MM.1S (cell line): Measurements from ENCODE around the gene NR1I2.

Experiments used
- CTCF ChIP-seq: fragments of 300-600 bp; sonication (generic); IDR thresholded peaks from 2 replicates; pipeline ENCODE4 v1.5.1; 2016; ENCODE audit warnings: antibody characterized with exemption, low read length, mixed read lengths
- EZH2 ChIP-seq: fragments of 300-600 bp; sonication (generic); optimal IDR thresholded peaks from 2 replicates; pipeline ENCODE3; 2017; ENCODE audit warnings: low read depth, mild to moderate bottlenecking, antibody characterized with exemption, low read length, mixed read lengths
- EZH2phosphoT487 ChIP-seq: fragments of 300-600 bp; sonication (generic); IDR thresholded peaks from 2 replicates; pipeline ENCODE4 v1.6.1; 2018; ENCODE audit warnings: antibody characterized with exemption, low read length

DNA sequence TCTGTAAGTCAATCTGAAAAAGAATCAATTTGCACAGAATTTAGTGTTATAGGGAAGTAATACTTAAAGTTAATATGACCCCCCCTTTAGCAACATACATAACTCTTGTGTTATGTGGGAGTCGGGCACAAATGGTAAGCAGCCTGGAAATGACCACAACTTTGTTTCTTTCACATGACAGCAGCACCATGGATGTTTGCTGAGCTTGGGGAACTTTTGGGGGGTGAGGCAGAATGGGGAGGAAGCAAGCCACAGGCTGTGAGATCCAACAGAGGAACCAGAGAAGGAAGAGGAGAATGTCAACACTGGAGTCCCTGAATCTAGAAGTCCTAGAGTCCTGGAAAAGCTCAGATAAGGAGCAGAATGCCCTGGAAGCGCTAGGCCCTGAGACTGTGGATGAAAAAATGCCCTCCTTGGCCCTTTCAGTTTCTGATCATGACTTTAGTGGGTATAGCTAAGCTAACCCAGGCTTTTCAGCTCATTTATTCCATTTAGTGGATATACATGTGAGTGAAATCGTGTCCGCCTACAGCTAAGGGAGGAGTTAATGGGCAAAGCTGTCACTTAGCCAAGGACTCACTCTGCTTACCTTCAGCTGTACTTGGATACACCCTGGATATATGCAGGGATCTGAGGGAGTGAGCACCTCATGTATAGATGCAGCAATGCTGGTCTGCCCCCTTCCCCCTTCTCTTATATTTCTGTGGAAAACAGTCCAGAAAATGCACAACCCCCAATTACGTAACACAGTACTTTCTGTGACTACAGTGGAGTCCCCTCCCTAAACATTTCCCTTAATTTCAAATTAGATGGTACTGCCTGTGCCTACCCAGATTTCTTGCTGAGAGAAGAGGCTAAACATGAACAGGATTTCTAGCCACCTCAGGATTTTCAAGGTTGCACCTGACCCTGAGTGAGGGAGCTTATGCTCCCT is 40.0 kb upstream of the NR1I2 start:
- TF ChIP-seq EZH2 = no peak
- TF ChIP-seq CTCF = no peak
- TF ChIP-seq EZH2phosphoT487 = no peak
